NCI-H1930 (cell line): ENCODE measurements around the gene TNFRSF17.
"Not testable (repeated sequence)": the region's sequence is repeated elsewhere in the genome, so short reads cannot be mapped to it uniquely, and the experiment has no call there.

ENCODE experiments used
- DNase-seq, 2 experiments: peaks; one replicate each; lab custom pipeline; 2025; lab: John Stamatoyannopoulos, UW

The TNFRSF17 gene

GRCh38 chr16:11964761-11965551 is at the start of gene TNFRSF17:
Gene TNFRSF17 (plus strand): TSS chr16:11965210. CDS start chr16:11965325, 115 bp downstream.
- DNase-seq: no peak

GRCh38 chr16:11915644-11916523 is 49.1 kb upstream of the TNFRSF17 start, which contains the start of gene GSPT1:
Gene GSPT1 (minus strand): TSS chr16:11915956. CDS start chr16:11915720, 236 bp downstream.
- DNase-seq: peak; percentile 98 to 99

GRCh38 chr16:11916524-11917285 is 48.3 kb upstream of the TNFRSF17 start:
- no peak for DNase-seq

- not testable (repeated sequence) for DNase-seq
Measured at GRCh38 chr16:11924046-11924445, 41.0 kb upstream of the TNFRSF17 start.

- not testable (repeated sequence) for DNase-seq
Measured at GRCh38 chr16:11927350-11927749, 37.7 kb upstream of the TNFRSF17 start.

GRCh38 chr16:11941945-11942344 is 23.1 kb upstream of the TNFRSF17 start, which contains the start of gene NPIPB2:
Gene NPIPB2 (minus strand): TSS chr16:11942045. CDS start chr16:11942045, 0 bp downstream.
- not testable (repeated sequence) for DNase-seq

GRCh38 chr16:11946433-11946832 is 18.6 kb upstream of the TNFRSF17 start:
- DNase-seq: no peak

- no peak for DNase-seq
Measured at GRCh38 chr16:11948819-11949218, 16.2 kb upstream of the TNFRSF17 start.

GRCh38 chr16:11949527-11949926 is 15.5 kb upstream of the TNFRSF17 start:
- DNase-seq: peak; percentile 6 to 47

- no peak for DNase-seq
Measured at GRCh38 chr16:11950388-11950787, 14.6 kb upstream of the TNFRSF17 start.

GRCh38 chr16:11953576-11953975 is 11.4 kb upstream of the TNFRSF17 start:
- not testable (repeated sequence) for DNase-seq

GRCh38 chr16:11955713-11956123 is 9.3 kb upstream of the TNFRSF17 start:
- DNase-seq: no peak

GRCh38 chr16:11956558-11956957 is 8.5 kb upstream of the TNFRSF17 start:
- no peak for DNase-seq

- DNase-seq: no peak
Measured at GRCh38 chr16:11957591-11958395, 7.2 kb upstream of the TNFRSF17 start.

- not testable (repeated sequence) for DNase-seq
Measured at GRCh38 chr16:11962457-11962856, 2.6 kb upstream of the TNFRSF17 start.

- not testable (repeated sequence) for DNase-seq
Measured at GRCh38 chr16:11962978-11963377, 2.0 kb upstream of the TNFRSF17 start.

GRCh38 chr16:11963706-11964105 is 1.3 kb upstream of the TNFRSF17 start:
- no peak for DNase-seq

GRCh38 chr16:11966173-11966572 is 1.2 kb downstream of the TNFRSF17 start:
- DNase-seq: no peak

- DNase-seq: no peak
Measured at GRCh38 chr16:11967195-11967911, 2.3 kb downstream of the TNFRSF17 start.

- DNase-seq: no peak
Measured at GRCh38 chr16:11968577-11968976, 3.6 kb downstream of the TNFRSF17 start.
